GM12891 (cell line): ENCODE results near the gene C1orf50.
"Not testable (repeated sequence)": the region's sequence is repeated elsewhere in the genome, so short reads cannot be mapped to it uniquely, and the experiment has no call there.

Source experiments
- POLR2A ChIP-seq: IDR thresholded peaks from 2 replicates; pipeline ENCODE4 v1.6.1; 2011; ENCODE audit warnings: low read depth, low read length, control low read depth
- POLR2AphosphoS5 ChIP-seq: IDR thresholded peaks from 2 replicates; pipeline ENCODE4 v1.6.1; 2011; ENCODE audit warnings: low read depth, low read length, control low read depth
- TAF1 ChIP-seq: IDR thresholded peaks from 2 replicates; pipeline ENCODE4 v1.6.1; 2011; ENCODE audit warnings: low read depth, low read length, control low read depth

- not testable (repeated sequence) for TF ChIP-seq POLR2AphosphoS5, POLR2A, TAF1
These were observed 15.5 kb upstream of the C1orf50 start for GRCh38 chr1:42751511-42752070.
